Hepatocyte (in vitro differentiated cells): Measurements from ENCODE around the gene RGS13. TPM values are rescaled to one million over a fixed set of nuclear protein-coding genes. Genes with fewer than 3 reads are reported as not detected.
A peak's percentile ranks its signal among the peaks of the same experiment; 100 is the strongest.

Experiments
- DNase-seq: peaks from one replicate; pipeline ENCODE4 v3.0.0-alpha.2; 2016; ENCODE audit warnings: low spot score
- H2AFZ ChIP-seq: fragments of 200-600 bp; sonication (generic); 2 replicates; pipeline ENCODE4 v1.6.0; 2016; ENCODE audit warnings: antibody characterized with exemption, mild to moderate bottlenecking
- H3K27ac ChIP-seq: fragments of 200-600 bp; sonication (generic); 2 replicates; pipeline ENCODE4 v1.5.1; 2016; ENCODE audit warnings: mild to moderate bottlenecking
- H3K27me3 ChIP-seq: fragments of 200-600 bp; sonication (generic); 2 replicates; pipeline ENCODE4 v1.6.1; 2016
- H3K36me3 ChIP-seq: fragments of 200-600 bp; sonication (generic); replicated peaks from 2 replicates; pipeline ENCODE4 v1.5.1; 2016; ENCODE audit warnings: low read depth; ENCODE audit not compliant: insufficient read depth
- H3K4me1 ChIP-seq: fragments of 200-600 bp; sonication (generic); 2 replicates; pipeline ENCODE4 v1.5.1; 2016; ENCODE audit warnings: mild to moderate bottlenecking, moderate library complexity; ENCODE audit not compliant: insufficient read depth
- H3K4me2 ChIP-seq: fragments of 200-600 bp; sonication (generic); 2 replicates; pipeline ENCODE4 v1.6.0; 2016
- H3K4me3 ChIP-seq: fragments of 200-600 bp; sonication (generic); 2 replicates; pipeline ENCODE4 v1.5.1; 2016; ENCODE audit warnings: mild to moderate bottlenecking
- H3K79me2 ChIP-seq: fragments of 200-600 bp; sonication (generic); 2 replicates; pipeline ENCODE4 v1.6.0; 2017; ENCODE audit warnings: mild to moderate bottlenecking
- H3K9me2 ChIP-seq: fragments of 200-600 bp; sonication (generic); replicated peaks from 2 replicates; pipeline ENCODE4 v1.6.0; 2017; ENCODE audit warnings: mild to moderate bottlenecking; ENCODE audit not compliant: insufficient read depth
- H3K9me3 ChIP-seq: fragments of 200-600 bp; sonication (generic); 2 replicates; pipeline ENCODE4 v1.5.1; 2016; ENCODE audit warnings: low read depth, mild to moderate bottlenecking
- H4K20me1 ChIP-seq: fragments of 200-600 bp; sonication (generic); 2 replicates; pipeline ENCODE4 v1.6.0; 2016; ENCODE audit warnings: mild to moderate bottlenecking; ENCODE audit not compliant: insufficient read depth, poor library complexity, severe bottlenecking
- CTCF ChIP-seq: fragments of 200-600 bp; sonication (generic); IDR thresholded peaks from 2 replicates; pipeline ENCODE4 v1.5.1; 2016; ENCODE audit warnings: antibody characterized with exemption, mild to moderate bottlenecking; ENCODE audit not compliant: poor library complexity
- EZH2 ChIP-seq: fragments of 200-600 bp; sonication (generic); IDR thresholded peaks from 2 replicates; pipeline ENCODE4 v1.6.1; 2016; ENCODE audit warnings: antibody characterized with exemption, mild to moderate bottlenecking, borderline replicate concordance
- EZH2phosphoT487 ChIP-seq: fragments of 200-600 bp; sonication (generic); IDR thresholded peaks from one replicate; pipeline ENCODE4 v1.6.1; 2018; ENCODE audit warnings: antibody characterized with exemption, mild to moderate bottlenecking, low read depth, moderate library complexity; ENCODE audit not compliant: unreplicated experiment, severe bottlenecking
- WGBS: methylation state at CpG from one replicate; pipeline ENCODE4 v1.1.6; 2016; ENCODE audit warnings: low lambda C conversion rate; ENCODE audit errors: missing lambda C conversion rate; 5-methylcytosine and 5-hydroxymethylcytosine counted together
- polyA plus RNA-seq: library from polyadenylated mRNA; unstranded; fragments of >200 nt; fragmentation: Nextera tagmentation; extraction: Ambion mirVana; gene quantifications from 2 replicates; pipeline ENCODE4 v1.2.1, GENCODE V29; 2016
- total RNA-seq: library from RNA; depleted of rRNA; stranded (reverse); fragments of >200 nt; gene quantifications from 2 replicates; pipeline ENCODE4 v1.2.3, GENCODE V29; 2014

Gene RGS13
- total and polyA plus RNA-seq, 2 experiments from 2014 or later = 1.1 to 3.3 TPM

DNA sequence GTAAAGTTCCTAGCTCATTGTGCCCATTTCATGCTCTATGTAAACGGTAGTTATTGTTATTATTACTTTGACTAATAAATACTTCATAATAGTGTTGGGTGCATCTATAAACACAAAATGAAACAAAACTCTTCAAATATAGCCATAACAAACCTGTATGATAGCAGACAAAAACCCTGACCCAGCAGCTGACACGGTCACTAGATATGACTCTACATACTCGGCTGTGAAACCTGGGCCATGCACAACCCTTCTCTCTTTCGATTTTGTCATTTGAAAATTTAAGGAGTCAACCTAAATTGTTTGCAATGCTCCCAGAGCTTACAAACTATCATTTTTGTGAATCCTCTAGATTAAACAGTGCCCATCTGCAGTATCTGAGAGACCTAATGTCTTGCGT, 8.0 kb upstream of the RGS13 start:
- H3K9me2 ChIP-seq = no peaks in the 10 kb centered on the region
- WGBS = 84% methylated on average over 5 of the region's 5 CpGs
- H3K9me3 ChIP-seq = no peaks in the 10 kb centered on the region
- no peak overlapping the region for H2AFZ ChIP-seq
- no peak for DNase-seq
- no peaks in the 10 kb centered on the region for H4K20me1 ChIP-seq
- H3K4me1 ChIP-seq = peaks cover 51% of the 10 kb centered on the region
- H3K27ac ChIP-seq = no peak overlapping the region
- TF ChIP-seq EZH2 (no peak), CTCF (no peak), EZH2phosphoT487 (no peak)
- H3K27me3 ChIP-seq = no peaks in the 10 kb centered on the region
- H3K36me3 ChIP-seq = no peaks in the 10 kb centered on the region
- H3K4me3 ChIP-seq = no peak overlapping the region
- no peaks in the 10 kb centered on the region for H3K79me2 ChIP-seq
- no peak overlapping the region for H3K4me2 ChIP-seq

GRCh38 chr1:192628396-192629057, 7.4 kb upstream of the RGS13 start:
- H3K9me2 ChIP-seq = no peaks in the 10 kb centered on the region
- TF ChIP-seq CTCF (no peak), EZH2 (no peak), EZH2phosphoT487 (no peak)
- no peak overlapping the region for H3K27ac ChIP-seq
- no peak for DNase-seq
- H3K27me3 ChIP-seq = no peaks in the 10 kb centered on the region
- H3K4me1 ChIP-seq = peaks cover 54% of the 10 kb centered on the region
- WGBS = 91% methylated on average over 1 of the region's 1 CpG
- no peaks in the 10 kb centered on the region for H4K20me1 ChIP-seq
- no peaks in the 10 kb centered on the region for H3K9me3 ChIP-seq
- H3K4me3 ChIP-seq = no peak overlapping the region
- no peak overlapping the region for H3K4me2 ChIP-seq
- no peak overlapping the region for H2AFZ ChIP-seq
- H3K36me3 ChIP-seq = no peaks in the 10 kb centered on the region
- H3K79me2 ChIP-seq = no peaks in the 10 kb centered on the region

DNA sequence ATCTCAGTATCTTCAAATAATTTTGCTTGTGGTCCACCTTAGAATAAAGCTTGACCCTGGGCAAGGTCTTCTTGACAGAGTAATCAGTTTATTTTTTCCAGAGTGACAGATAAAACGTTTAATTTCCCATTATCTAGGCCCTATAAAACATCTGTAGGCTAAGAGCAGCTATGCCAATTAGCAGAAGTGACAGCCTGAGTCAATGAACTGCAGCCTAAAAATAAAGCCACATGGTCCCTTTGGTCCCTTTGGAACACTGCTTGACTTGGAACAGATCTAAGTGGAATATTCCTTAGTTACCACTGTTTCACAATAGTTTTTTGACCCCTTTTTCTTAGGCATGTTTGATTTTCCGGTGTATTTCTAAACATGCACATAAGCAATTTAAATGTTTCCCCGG, 6.3 kb upstream of the RGS13 start:
- no peaks in the 10 kb centered on the region for H3K27me3 ChIP-seq
- H3K4me3 ChIP-seq = no peak overlapping the region
- H3K79me2 ChIP-seq = no peaks in the 10 kb centered on the region
- H3K36me3 ChIP-seq = no peaks in the 10 kb centered on the region
- no peak for TF ChIP-seq EZH2
- H4K20me1 ChIP-seq = no peaks in the 10 kb centered on the region
- H3K4me2 ChIP-seq = no peak overlapping the region
- no peaks in the 10 kb centered on the region for H3K9me2 ChIP-seq
- H2AFZ ChIP-seq = no peak overlapping the region
- no peaks in the 10 kb centered on the region for H3K9me3 ChIP-seq
- no peak for DNase-seq
- peaks cover 54% of the 10 kb centered on the region for H3K4me1 ChIP-seq
- 68% methylated on average over 3 of the region's 3 CpGs for WGBS
- H3K27ac ChIP-seq = no peak overlapping the region

- no peak for DNase-seq
- Histone ChIP-seq H3K36me3 (no peaks in the 10 kb centered on the region), H3K9me3 (no peaks in the 10 kb centered on the region), H3K9me2 (no peaks in the 10 kb centered on the region), H3K4me2 (peak overlapping the region; percentile 18), H3K4me3 (no peak overlapping the region), H2AFZ (peak overlapping the region; percentile 19), H3K27me3 (no peaks in the 10 kb centered on the region), H3K79me2 (no peaks in the 10 kb centered on the region), H3K27ac (peak overlapping the region; percentile 42), H4K20me1 (no peaks in the 10 kb centered on the region), H3K4me1 (peaks cover 54% of the 10 kb centered on the region)
- WGBS = 28% methylated on average over 6 of the region's 6 CpGs
- TF ChIP-seq EZH2phosphoT487 (no peak), CTCF (no peak), EZH2 (no peak)
These were observed 5.2 kb upstream of the RGS13 start for GRCh38 chr1:192630521-192631287.
